Astrocyte of the spinal cord (primary cell): ENCODE measurements around the gene JUN.

ENCODE experiments used
- DNase-seq: peaks from one replicate; pipeline ENCODE4 v3.0.0; 2011; ENCODE audit warnings: low read depth, low spot score
- H3K4me3 ChIP-seq: 2 replicates; pipeline ENCODE4 v1.5.1; 2011; ENCODE audit warnings: low read depth, mild to moderate bottlenecking, low read length, moderate library complexity
- in situ Hi-C: cut with HindIII; loops from 2 replicates; pipeline ENCODE4 v1.10.0; 2017; ENCODE audit warnings: low sequenced_read_pairs
- TF ChIP-seq, protein P1 (sequence below): IDR thresholded peaks from 2 replicates; pipeline ENCODE4 v1.5.1; 2012; ENCODE audit warnings: low read depth, mild to moderate bottlenecking, low read length, inconsistent platforms

The JUN gene

DNA sequence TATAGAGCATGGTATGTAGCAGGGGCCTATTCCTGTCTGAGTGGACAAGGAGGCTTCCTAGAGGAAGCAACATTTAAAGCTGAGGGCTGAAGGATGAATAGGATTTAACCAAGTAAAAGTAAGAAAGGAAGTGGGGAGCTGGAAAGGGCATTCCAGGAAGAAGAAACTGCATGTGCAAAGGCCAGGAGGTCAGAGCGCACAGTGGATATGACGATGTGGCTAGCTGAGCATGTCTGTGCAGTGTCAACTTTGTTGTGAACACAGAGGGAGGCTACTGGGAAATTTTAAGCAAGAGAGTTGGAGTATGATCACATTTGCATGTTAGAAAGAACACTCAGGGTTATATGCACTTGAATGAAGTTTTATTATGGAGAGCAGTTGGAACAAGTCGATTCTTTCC is 28.6 kb upstream of the JUN start:
- H3K4me3 ChIP-seq: no peak overlapping the region
- TF ChIP-seq, protein P1, sequence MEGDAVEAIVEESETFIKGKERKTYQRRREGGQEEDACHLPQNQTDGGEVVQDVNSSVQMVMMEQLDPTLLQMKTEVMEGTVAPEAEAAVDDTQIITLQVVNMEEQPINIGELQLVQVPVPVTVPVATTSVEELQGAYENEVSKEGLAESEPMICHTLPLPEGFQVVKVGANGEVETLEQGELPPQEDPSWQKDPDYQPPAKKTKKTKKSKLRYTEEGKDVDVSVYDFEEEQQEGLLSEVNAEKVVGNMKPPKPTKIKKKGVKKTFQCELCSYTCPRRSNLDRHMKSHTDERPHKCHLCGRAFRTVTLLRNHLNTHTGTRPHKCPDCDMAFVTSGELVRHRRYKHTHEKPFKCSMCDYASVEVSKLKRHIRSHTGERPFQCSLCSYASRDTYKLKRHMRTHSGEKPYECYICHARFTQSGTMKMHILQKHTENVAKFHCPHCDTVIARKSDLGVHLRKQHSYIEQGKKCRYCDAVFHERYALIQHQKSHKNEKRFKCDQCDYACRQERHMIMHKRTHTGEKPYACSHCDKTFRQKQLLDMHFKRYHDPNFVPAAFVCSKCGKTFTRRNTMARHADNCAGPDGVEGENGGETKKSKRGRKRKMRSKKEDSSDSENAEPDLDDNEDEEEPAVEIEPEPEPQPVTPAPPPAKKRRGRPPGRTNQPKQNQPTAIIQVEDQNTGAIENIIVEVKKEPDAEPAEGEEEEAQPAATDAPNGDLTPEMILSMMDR: no peak
- in situ Hi-C loops: no loop called here
- DNase-seq: no peak

DNA sequence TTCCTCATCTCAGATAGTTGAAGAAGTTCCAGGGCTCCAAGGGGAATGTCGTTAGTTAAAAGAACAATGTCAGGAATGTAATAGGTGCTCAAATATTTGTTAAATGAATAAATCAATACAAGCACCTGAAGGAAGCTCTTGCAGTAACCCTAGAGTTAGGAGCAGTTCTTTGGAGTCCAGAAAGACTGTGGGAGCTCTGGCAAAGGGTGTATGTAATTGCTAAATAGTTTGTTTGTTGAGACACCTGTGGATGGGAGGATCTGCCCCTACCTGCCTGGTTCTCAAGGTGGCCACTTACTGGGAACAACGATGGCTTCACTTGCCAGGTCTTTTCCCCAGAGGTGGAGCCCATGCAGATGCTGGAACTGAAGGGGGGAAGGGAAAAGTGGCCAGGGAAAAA is 27.5 kb upstream of the JUN start:
- TF ChIP-seq, protein P1: no peak
- in situ Hi-C loops: no loop called here
- H3K4me3 ChIP-seq: no peak overlapping the region
- no peak for DNase-seq

DNA sequence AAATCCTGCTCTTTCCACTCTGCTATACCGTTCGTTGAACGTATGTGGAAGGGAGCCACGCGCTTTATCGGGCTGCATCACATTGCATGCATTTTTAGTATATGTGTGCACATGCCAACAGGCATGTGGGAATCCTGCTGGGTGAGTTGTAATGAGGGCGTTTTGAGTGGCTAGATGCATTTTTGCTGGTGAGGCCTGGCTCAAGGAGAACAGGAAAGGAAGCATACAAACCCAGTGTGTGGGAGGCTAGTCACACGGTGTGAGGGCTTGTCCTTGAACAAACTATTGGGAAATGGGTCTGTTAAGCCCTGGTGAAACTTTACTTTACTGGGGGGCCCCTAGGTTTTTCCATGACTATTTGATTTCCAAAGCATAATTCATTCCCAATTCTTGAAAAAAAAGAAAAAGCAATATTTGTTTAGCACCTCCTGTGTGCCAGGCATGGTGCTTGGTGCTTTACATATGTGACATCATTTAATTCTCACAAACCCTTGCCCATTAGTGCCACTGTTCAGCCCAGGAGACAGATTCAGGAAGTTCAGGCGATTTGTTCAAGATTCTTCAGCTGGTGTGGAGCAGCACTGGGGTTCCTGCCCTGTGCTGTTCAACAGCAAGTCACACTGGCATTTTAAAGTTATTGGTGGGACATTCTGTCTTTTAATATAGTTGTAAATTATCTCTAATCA is 25.6 kb upstream of the JUN start:
- peak; percentile 29 for DNase-seq
- TF ChIP-seq, protein P1: no peak
- in situ Hi-C loops: no loop called here
- no peak overlapping the region for H3K4me3 ChIP-seq

DNA sequence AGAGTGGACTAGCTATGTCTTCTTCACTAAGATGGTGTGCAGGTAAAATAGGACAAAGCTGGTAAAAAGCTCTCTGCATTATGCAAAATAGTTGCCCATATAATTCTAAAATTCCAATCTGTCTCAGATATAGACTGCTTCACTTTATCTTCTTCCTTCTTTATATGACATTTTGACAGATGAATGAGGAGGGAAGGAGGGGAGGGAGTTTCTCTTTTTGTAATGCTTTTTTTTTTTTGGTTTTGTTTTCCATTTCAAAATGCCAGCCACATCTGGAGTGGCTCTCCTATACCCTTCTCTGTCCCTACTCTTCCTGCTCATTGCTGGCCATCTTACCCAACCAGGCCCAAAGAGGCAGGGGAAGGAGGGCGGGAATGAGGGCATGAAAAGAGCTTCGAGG is 24.2 kb upstream of the JUN start:
- DNase-seq: no peak
- TF ChIP-seq, protein P1: no peak
- H3K4me3 ChIP-seq: no peak overlapping the region
- in situ Hi-C loops: no loop called here

DNA sequence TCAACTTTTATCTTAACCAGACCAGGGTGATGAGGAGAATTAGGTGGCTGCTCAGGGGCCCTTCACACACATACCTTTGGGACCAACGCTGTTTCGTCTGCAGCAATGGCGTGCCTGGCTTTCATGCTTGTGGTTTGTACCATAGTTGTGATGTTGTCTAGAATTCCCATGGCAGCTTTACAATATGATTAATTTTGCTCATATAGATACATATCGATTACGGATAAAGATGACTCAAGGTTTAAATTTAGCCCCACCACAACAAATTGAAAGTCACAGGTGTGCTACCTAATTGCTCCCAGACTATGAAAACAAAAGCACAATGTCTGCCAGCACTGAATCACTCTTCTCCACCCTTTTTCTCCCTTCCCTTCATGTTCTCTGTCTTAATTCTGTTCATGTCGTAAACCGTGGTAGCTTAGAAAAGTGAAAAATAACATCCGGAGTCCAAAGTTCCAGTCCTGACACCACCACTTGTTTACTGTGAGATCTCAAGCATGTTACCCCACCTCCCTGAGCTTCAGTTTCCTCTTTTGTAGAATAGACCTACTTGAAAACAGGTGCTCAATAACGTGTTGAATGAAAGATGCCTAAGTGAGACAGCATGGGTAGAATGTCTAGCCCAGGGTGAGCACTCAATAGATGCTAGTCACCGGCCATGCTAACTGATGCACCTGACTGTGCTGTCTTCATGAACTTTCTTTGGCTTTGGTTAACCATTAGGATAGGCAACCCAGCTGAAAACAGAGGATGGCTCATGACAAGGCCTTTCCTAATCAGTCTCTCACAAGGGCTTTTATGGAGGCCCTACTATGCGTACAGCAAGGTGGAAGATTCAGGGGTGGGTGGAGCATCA is 22.1 kb upstream of the JUN start:
- in situ Hi-C loops: no loop called here
- DNase-seq: no peak
- TF ChIP-seq, protein P1: no peak
- H3K4me3 ChIP-seq: no peak overlapping the region

DNA sequence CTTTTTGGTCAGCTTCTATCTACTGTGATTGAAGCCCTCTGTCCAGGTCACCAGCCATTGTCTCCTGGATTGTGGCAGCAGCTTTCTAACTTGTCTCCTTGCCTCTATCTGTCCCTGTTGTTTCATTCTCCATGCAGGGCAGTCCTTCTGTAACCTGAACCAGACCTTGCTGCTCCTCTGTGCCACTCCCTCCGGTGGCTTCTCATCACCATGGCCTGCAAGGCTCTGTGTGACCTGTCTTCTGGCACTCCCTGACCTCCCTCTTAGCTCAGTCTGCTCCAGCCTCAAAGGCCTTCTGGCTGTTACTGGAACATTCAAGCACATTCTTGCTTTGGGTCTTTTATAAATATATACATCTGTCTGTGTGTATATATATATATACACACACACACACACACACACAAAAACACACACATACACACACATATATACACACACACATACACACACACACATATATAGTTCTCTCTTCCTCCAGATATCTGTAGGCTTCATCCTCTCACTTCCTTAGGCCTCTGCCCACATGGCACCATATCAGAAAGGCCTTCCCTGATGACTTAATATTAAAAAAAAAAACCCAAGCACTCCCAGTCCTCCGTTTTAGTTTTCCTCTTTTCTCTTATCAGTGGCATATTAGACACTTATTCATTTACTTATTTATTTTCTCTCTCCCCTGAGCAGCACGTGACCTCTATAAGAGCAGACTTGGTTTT is 21.2 kb upstream of the JUN start:
- H3K4me3 ChIP-seq: no peak overlapping the region
- TF ChIP-seq, protein P1: no peak
- no peak for DNase-seq
- in situ Hi-C loops: no loop called here
